HepG2 (cell line): ENCODE measurements around the gene TNFRSF9. TPM values are rescaled to one million over a fixed set of nuclear protein-coding genes. Genes with fewer than 3 reads are reported as not detected.

Experiments used
- ATAC-seq: fragments of 200-7000 bp; cut with Tn5 transposase; 3 replicates; pipeline ENCODE4 v1.9.1; 2020; ENCODE audit warnings: mild to moderate bottlenecking, moderate library complexity
- BruUV-seq: library from RNA; stranded (reverse); fragments of 400-500 nt; replicated peaks from 2 replicates; lab custom pipeline; 2021; lab: Mats Ljungman, UMichigan
- CTCF ChIA-PET: fragments of 300-600 bp; formaldehyde crosslinking; extraction: SDS; loops from one replicate; lab custom pipeline; 2021; ENCODE audit warnings: low total read pairs, inconsistent platforms, low intra/inter-chr PET ratio; lab: Yijun Ruan, JAX
- POLR2A ChIA-PET: fragments of 350-600 bp; sonication (Branson Sonifier 250); formaldehyde crosslinking; loops from one replicate; lab custom pipeline; 2020; ENCODE audit warnings: antibody characterized with exemption, inconsistent platforms; lab: Yijun Ruan, JAX
- DNase-seq: peaks from one replicate; pipeline ENCODE4 v3.0.0-alpha.2; 2015; ENCODE audit warnings: low spot score
- FAIRE-seq: peaks from 3 replicates; lab custom pipeline; 2011; peaks lifted over from hg19 to GRCh38; lab: Jason Lieb, UNC
- H2AFZ ChIP-seq: one replicate; pipeline ENCODE4 v1.6.1; 2011; ENCODE audit warnings: low read length, inconsistent platforms
- H3K27ac ChIP-seq: fragments of 300-600 bp; 3 replicates; pipeline ENCODE4 v1.8.0; 2011; ENCODE audit warnings: mixed run types, mild to moderate bottlenecking, mixed read lengths, low read length, inconsistent platforms; ENCODE audit not compliant: insufficient read depth; ENCODE audit errors: extremely low read length
- H3K27me3 ChIP-seq, 2 experiments: fragments of 200-600 bp in 1 of 2; 2 replicates in 1 of 2; 3 replicates in 1 of 2; pipeline versions ENCODE4 v1.6.0 to v1.8.0; 2011; ENCODE audit warnings: low read length in 2 of 2, mild to moderate bottlenecking in 2 of 2, moderate library complexity in 2 of 2, inconsistent platforms in 1 of 2; ENCODE audit not compliant: insufficient read depth in 2 of 2, control insufficient read depth in 1 of 2
- H3K36me3 ChIP-seq, 2 experiments: fragments of 200-600 bp in 1 of 2; replicated peaks in 1 of 2; 2 replicates in 1 of 2; 3 replicates in 1 of 2; pipeline versions ENCODE4 v1.5.1 to v1.8.0; 2011; ENCODE audit warnings: low read length in 2 of 2, inconsistent platforms in 1 of 2; ENCODE audit not compliant: insufficient read depth in 2 of 2, control insufficient read depth in 1 of 2
- H3K4me1 ChIP-seq: 2 replicates; pipeline ENCODE4 v1.5.1; 2012; ENCODE audit warnings: low read length, inconsistent platforms; ENCODE audit not compliant: insufficient read depth
- H3K4me2 ChIP-seq: 2 replicates; pipeline ENCODE4 v1.6.0; 2011; ENCODE audit warnings: low read depth, low read length, inconsistent platforms
- H3K4me3 ChIP-seq, 3 experiments: fragments of 200-600 bp in 1 of 3; sonication (generic), shearing (Covaris generic) in 1 of 3; replicated peaks in 1 of 3; 2 replicates each; pipeline ENCODE4 v1.5.1; 2011 to 2016; ENCODE audit warnings: low read length in 3 of 3, inconsistent platforms in 2 of 3, low read depth in 2 of 3, mild to moderate bottlenecking in 2 of 3, control low read depth in 1 of 3, mixed read lengths in 1 of 3; ENCODE audit not compliant: insufficient read depth in 1 of 3
- H3K79me2 ChIP-seq: one replicate; pipeline ENCODE4 v1.6.1; 2011; ENCODE audit warnings: low read length, inconsistent platforms; ENCODE audit not compliant: insufficient read depth
- H3K9ac ChIP-seq: 2 replicates; pipeline ENCODE4 v1.6.0; 2011; ENCODE audit warnings: mild to moderate bottlenecking, low read depth, low read length, inconsistent platforms; ENCODE audit not compliant: insufficient read depth
- H3K9me3 ChIP-seq: 2 replicates; pipeline ENCODE4 v1.5.1; 2012; ENCODE audit warnings: mild to moderate bottlenecking, low read length
- H4K20me1 ChIP-seq: 2 replicates; pipeline ENCODE4 v1.6.0; 2011; ENCODE audit warnings: inconsistent platforms, mild to moderate bottlenecking, low read length, moderate library complexity; ENCODE audit not compliant: insufficient read depth
- FOXA3 ChIP-seq: IDR thresholded peaks from 2 replicates; pipeline ENCODE4 v1.6.1; 2016; ENCODE audit warnings: missing genetic modification reagents, missing compliant biosample characterization
- KAT2B ChIP-seq: fragments of 150-350 bp; IDR thresholded peaks from 2 replicates; pipeline ENCODE4 v1.6.1; 2014; ENCODE audit warnings: low read depth, low read length, borderline replicate concordance
- LCORL ChIP-seq, 2 experiments: fragments of 450-650 bp in 1 of 2; sonication (generic) in 1 of 2; formaldehyde crosslinking in 1 of 2; IDR thresholded peaks; 2 replicates each; pipeline versions ENCODE4 v1.5.0 to v1.6.1; 2017 to 2020; ENCODE audit warnings: antibody characterized with exemption in 1 of 2, missing genetic modification reagents in 1 of 2
- NFYC ChIP-seq: IDR thresholded peaks from 2 replicates; pipeline ENCODE4 v1.6.1; 2016; ENCODE audit warnings: missing genetic modification reagents, missing compliant biosample characterization
- PAF1 ChIP-seq: IDR thresholded peaks from 2 replicates; pipeline ENCODE4 v1.6.1; 2016; ENCODE audit warnings: missing genetic modification reagents, missing compliant biosample characterization
- TRIM24 ChIP-seq: sonication (generic); formaldehyde crosslinking; IDR thresholded peaks from 2 replicates; pipeline ENCODE4 v1.8.0; 2022; ENCODE audit warnings: mild to moderate bottlenecking, missing genetic modification reagents
- ZFP1 ChIP-seq: IDR thresholded peaks from 2 replicates; pipeline ENCODE4 v1.6.1; 2016
- ZNF3 ChIP-seq: IDR thresholded peaks from 2 replicates; pipeline ENCODE4 v1.7.0; 2017; ENCODE audit warnings: inconsistent platforms
- WGBS: methylation state at CpG from one replicate; pipeline ENCODE4 v1.1.6; 2017; ENCODE audit warnings: low lambda C conversion rate; 5-methylcytosine and 5-hydroxymethylcytosine counted together
- in situ Hi-C: cut with HindIII; loops from 2 replicates; pipeline ENCODE4 v1.10.0; 2017; ENCODE audit warnings: low pct_unique_long_range_greater_than_20kb; ENCODE audit not compliant: extremely low pct_ligation_motif_present
- intact Hi-C: fragments of 100-400 bp; cut with micrococcal nuclease; formaldehyde crosslinking; loops from one replicate; pipeline ENCODE4 v1.10.0; 2022; ENCODE audit not compliant: unreplicated experiment
- polyA plus RNA-seq, 8 experiments: library from polyadenylated mRNA; depleted of rRNA in 3 of 8; stranded (reverse) in 7 of 8; unstranded in 1 of 8; fragments of >200 nt; fragmentation: Illumina TruSeq in 4 of 8; extraction: Trizol in 4 of 8; gene quantifications; 2 replicates each; pipeline versions ENCODE4 v1.2.1 to v1.2.3, GENCODE V29; 2011 to 2016; ENCODE audit warnings: low read depth in 4 of 8, missing spikeins in 1 of 8, mixed read lengths in 1 of 8; ENCODE audit not compliant: insufficient read depth in 1 of 8
- total RNA-seq, 5 experiments: library from RNA; depleted of rRNA; stranded (reverse); fragments of >200 nt; fragmentation: Illumina TruSeq; extraction: Trizol; gene quantifications; 2 replicates each; pipeline ENCODE4 v1.2.3, GENCODE V29; 2016; ENCODE audit warnings: low read depth in 1 of 5
- TF ChIP-seq, protein P1 (sequence below): sonication (generic); formaldehyde crosslinking; IDR thresholded peaks from 2 replicates; pipeline ENCODE4 v1.4.0; 2020; ENCODE audit warnings: missing genetic modification reagents
- TF ChIP-seq, protein P2 (sequence below): sonication (generic); formaldehyde crosslinking; IDR thresholded peaks from 2 replicates; pipeline ENCODE4 v1.4.0; 2020; ENCODE audit warnings: missing genetic modification reagents
- TF ChIP-seq, protein P3 (sequence below): IDR thresholded peaks from 2 replicates; pipeline ENCODE4 v1.4.0; 2020; ENCODE audit warnings: mild to moderate bottlenecking, missing genetic modification reagents
- TF ChIP-seq, protein P4 (sequence below): fragments of 450-650 bp; IDR thresholded peaks from 2 replicates; pipeline ENCODE4 v1.6.1; 2016
- TF ChIP-seq, protein P5 (sequence below): sonication (generic); formaldehyde crosslinking; IDR thresholded peaks from 2 replicates; pipeline ENCODE4 v1.5.1; 2020; ENCODE audit warnings: mild to moderate bottlenecking, moderate library complexity, missing genetic modification reagents

TNFRSF9 gene
- total and polyA plus RNA-seq, 2 of the 13 experiments (the other 11 are each of a cell fraction or from before 2014, with no cell fraction given) = 0.07 TPM; not detected in 1

DNA sequence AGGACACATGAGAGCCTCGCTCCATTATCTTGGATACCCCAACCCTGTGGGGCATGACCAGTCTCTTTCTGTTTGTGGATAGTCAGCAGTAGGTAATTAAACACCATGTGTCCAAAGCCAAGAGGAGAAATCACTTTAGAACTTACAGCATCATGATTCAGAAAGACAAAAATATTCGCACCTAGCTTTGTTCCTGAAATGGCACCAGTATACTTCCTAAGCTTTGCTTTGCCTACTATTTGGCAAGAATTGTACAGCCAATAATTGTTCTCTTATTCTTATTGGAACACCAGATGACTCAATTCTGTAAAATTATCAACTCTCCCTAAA lies 24.2 kb downstream of the TNFRSF9 start:
- POLR2A ChIA-PET = no interaction called here
- WGBS = 18% methylated on average over 2 of the region's 2 CpGs

More for the DNA sequence above, 24.2 kb downstream of the TNFRSF9 start:
- Histone ChIP-seq H3K4me3 (no peak overlapping the region), H3K36me3 (no peaks in the 10 kb centered on the region), H3K27me3 (peaks cover 3 to 12% of the 10 kb centered on the region in 2 experiments; a peak in 3 of 5 replicates), H3K4me1 (peaks cover 7% of the 10 kb centered on the region), H3K27ac (no peak overlapping the region), H3K9ac (no peak overlapping the region), H2AFZ (no peak overlapping the region), H3K4me2 (no peak overlapping the region), H4K20me1 (no peaks in the 10 kb centered on the region), H3K9me3 (no peaks in the 10 kb centered on the region), H3K79me2 (no peaks in the 10 kb centered on the region)
- CTCF ChIA-PET = no interaction called here
- FAIRE-seq (no peak), ATAC-seq (no peak), DNase-seq (no peak)
- in situ Hi-C loops (no loop called here), intact Hi-C loops (no loop called here)
- BruUV-seq = no TSS peak
- TF ChIP-seq FOXA3 (CRISPR knock-in tag) = no peak
- TF ChIP-seq KAT2B = no peak
- TF ChIP-seq, protein P1, sequence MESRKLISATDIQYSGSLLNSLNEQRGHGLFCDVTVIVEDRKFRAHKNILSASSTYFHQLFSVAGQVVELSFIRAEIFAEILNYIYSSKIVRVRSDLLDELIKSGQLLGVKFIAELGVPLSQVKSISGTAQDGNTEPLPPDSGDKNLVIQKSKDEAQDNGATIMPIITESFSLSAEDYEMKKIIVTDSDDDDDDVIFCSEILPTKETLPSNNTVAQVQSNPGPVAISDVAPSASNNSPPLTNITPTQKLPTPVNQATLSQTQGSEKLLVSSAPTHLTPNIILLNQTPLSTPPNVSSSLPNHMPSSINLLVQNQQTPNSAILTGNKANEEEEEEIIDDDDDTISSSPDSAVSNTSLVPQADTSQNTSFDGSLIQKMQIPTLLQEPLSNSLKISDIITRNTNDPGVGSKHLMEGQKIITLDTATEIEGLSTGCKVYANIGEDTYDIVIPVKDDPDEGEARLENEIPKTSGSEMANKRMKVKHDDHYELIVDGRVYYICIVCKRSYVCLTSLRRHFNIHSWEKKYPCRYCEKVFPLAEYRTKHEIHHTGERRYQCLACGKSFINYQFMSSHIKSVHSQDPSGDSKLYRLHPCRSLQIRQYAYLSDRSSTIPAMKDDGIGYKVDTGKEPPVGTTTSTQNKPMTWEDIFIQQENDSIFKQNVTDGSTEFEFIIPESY (CRISPR knock-in tag) = no peak
- no peak for TF ChIP-seq PAF1 (CRISPR knock-in tag)
- TF ChIP-seq, protein P2, sequence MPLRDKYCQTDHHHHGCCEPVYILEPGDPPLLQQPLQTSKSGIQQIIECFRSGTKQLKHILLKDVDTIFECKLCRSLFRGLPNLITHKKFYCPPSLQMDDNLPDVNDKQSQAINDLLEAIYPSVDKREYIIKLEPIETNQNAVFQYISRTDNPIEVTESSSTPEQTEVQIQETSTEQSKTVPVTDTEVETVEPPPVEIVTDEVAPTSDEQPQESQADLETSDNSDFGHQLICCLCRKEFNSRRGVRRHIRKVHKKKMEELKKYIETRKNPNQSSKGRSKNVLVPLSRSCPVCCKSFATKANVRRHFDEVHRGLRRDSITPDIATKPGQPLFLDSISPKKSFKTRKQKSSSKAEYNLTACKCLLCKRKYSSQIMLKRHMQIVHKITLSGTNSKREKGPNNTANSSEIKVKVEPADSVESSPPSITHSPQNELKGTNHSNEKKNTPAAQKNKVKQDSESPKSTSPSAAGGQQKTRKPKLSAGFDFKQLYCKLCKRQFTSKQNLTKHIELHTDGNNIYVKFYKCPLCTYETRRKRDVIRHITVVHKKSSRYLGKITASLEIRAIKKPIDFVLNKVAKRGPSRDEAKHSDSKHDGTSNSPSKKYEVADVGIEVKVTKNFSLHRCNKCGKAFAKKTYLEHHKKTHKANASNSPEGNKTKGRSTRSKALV (CRISPR knock-in tag) = no peak
- no peak for TF ChIP-seq TRIM24 (CRISPR knock-in tag)
- no peak for TF ChIP-seq NFYC (CRISPR knock-in tag)
- TF ChIP-seq, protein P3, sequence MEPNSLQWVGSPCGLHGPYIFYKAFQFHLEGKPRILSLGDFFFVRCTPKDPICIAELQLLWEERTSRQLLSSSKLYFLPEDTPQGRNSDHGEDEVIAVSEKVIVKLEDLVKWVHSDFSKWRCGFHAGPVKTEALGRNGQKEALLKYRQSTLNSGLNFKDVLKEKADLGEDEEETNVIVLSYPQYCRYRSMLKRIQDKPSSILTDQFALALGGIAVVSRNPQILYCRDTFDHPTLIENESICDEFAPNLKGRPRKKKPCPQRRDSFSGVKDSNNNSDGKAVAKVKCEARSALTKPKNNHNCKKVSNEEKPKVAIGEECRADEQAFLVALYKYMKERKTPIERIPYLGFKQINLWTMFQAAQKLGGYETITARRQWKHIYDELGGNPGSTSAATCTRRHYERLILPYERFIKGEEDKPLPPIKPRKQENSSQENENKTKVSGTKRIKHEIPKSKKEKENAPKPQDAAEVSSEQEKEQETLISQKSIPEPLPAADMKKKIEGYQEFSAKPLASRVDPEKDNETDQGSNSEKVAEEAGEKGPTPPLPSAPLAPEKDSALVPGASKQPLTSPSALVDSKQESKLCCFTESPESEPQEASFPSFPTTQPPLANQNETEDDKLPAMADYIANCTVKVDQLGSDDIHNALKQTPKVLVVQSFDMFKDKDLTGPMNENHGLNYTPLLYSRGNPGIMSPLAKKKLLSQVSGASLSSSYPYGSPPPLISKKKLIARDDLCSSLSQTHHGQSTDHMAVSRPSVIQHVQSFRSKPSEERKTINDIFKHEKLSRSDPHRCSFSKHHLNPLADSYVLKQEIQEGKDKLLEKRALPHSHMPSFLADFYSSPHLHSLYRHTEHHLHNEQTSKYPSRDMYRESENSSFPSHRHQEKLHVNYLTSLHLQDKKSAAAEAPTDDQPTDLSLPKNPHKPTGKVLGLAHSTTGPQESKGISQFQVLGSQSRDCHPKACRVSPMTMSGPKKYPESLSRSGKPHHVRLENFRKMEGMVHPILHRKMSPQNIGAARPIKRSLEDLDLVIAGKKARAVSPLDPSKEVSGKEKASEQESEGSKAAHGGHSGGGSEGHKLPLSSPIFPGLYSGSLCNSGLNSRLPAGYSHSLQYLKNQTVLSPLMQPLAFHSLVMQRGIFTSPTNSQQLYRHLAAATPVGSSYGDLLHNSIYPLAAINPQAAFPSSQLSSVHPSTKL (CRISPR knock-in tag) = no peak
- no peak for TF ChIP-seq LCORL (IDR thresholded peaks at IDR 0.05)
- no peak for TF ChIP-seq LCORL (CRISPR knock-in tag; IDR thresholded peaks at IDR 0.05)
- no peak for TF ChIP-seq ZNF3 (CRISPR knock-in tag)
- TF ChIP-seq ZFP1 (CRISPR knock-in tag) = no peak
- TF ChIP-seq, protein P4, sequence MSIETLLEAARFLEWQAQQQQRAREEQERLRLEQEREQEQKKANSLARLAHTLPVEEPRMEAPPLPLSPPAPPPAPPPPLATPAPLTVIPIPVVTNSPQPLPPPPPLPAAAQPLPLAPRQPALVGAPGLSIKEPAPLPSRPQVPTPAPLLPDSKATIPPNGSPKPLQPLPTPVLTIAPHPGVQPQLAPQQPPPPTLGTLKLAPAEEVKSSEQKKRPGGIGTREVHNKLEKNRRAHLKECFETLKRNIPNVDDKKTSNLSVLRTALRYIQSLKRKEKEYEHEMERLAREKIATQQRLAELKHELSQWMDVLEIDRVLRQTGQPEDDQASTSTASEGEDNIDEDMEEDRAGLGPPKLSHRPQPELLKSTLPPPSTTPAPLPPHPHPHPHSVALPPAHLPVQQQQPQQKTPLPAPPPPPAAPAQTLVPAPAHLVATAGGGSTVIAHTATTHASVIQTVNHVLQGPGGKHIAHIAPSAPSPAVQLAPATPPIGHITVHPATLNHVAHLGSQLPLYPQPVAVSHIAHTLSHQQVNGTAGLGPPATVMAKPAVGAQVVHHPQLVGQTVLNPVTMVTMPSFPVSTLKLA = no peak
- TF ChIP-seq, protein P5, sequence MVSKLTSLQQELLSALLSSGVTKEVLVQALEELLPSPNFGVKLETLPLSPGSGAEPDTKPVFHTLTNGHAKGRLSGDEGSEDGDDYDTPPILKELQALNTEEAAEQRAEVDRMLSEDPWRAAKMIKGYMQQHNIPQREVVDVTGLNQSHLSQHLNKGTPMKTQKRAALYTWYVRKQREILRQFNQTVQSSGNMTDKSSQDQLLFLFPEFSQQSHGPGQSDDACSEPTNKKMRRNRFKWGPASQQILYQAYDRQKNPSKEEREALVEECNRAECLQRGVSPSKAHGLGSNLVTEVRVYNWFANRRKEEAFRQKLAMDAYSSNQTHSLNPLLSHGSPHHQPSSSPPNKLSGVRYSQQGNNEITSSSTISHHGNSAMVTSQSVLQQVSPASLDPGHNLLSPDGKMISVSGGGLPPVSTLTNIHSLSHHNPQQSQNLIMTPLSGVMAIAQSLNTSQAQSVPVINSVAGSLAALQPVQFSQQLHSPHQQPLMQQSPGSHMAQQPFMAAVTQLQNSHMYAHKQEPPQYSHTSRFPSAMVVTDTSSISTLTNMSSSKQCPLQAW (CRISPR knock-in tag) = no peak
